SK-N-SH treated with all-trans-retinoic acid at 6 μM for 48 hours (cell line): ENCODE measurements around the gene ZHX3.

Experiments
- ATAC-seq: fragments of 200-7000 bp; cut with Tn5 transposase; 3 replicates; pipeline ENCODE4 v1.9.1; 2020; ENCODE audit warnings: mild to moderate bottlenecking, moderate library complexity
- ARNTL ChIP-seq: fragments of 450-650 bp; formaldehyde crosslinking; IDR thresholded peaks from 2 replicates; pipeline ENCODE4 v1.5.0; 2020; ENCODE audit warnings: low read depth, mild to moderate bottlenecking, moderate library complexity, borderline replicate concordance
- CREB5 ChIP-seq: fragments of 250-450 bp; sonication (Bioruptor Pico); IDR thresholded peaks from 2 replicates; pipeline ENCODE4 v1.5.1; 2020; ENCODE audit warnings: low read depth, mild to moderate bottlenecking, moderate library complexity
- CSDC2 ChIP-seq: fragments of 250-450 bp; sonication (Bioruptor Pico); IDR thresholded peaks from 2 replicates; pipeline ENCODE4 v1.5.0; 2020; ENCODE audit warnings: mild to moderate bottlenecking, moderate library complexity
- ESRRG ChIP-seq: fragments of 250-450 bp; sonication (Bioruptor Pico); IDR thresholded peaks from 2 replicates; pipeline ENCODE4 v1.6.1; 2021; ENCODE audit warnings: mild to moderate bottlenecking
- GLIS3 ChIP-seq: fragments of 250-450 bp; sonication (Bioruptor Pico); IDR thresholded peaks from 2 replicates; pipeline ENCODE4 v1.5.0; 2020; ENCODE audit warnings: mild to moderate bottlenecking, moderate library complexity
- ISL1 ChIP-seq: fragments of 250-450 bp; sonication (Bioruptor Pico); IDR thresholded peaks from 2 replicates; pipeline ENCODE4 v2.1.2; 2022; ENCODE audit warnings: mild to moderate bottlenecking, moderate library complexity
- OSR1 ChIP-seq: fragments of 250-450 bp; sonication (Bioruptor Pico); IDR thresholded peaks from 2 replicates; pipeline ENCODE4 v1.8.0; 2022; ENCODE audit warnings: moderate library complexity, mild to moderate bottlenecking, inconsistent platforms
- POU6F1 ChIP-seq: fragments of 250-450 bp; sonication (Bioruptor Pico); IDR thresholded peaks from 2 replicates; pipeline ENCODE4 v1.8.0; 2021; ENCODE audit warnings: low read depth, mild to moderate bottlenecking, moderate library complexity, borderline replicate concordance
- PPARA ChIP-seq: fragments of 250-450 bp; sonication (Bioruptor Pico); IDR thresholded peaks from 2 replicates; pipeline ENCODE4 v1.5.0; 2020; ENCODE audit warnings: mild to moderate bottlenecking, borderline replicate concordance
- RARB ChIP-seq: fragments of 250-450 bp; sonication (Bioruptor Pico); IDR thresholded peaks from 2 replicates; pipeline ENCODE4 v1.8.0; 2021; ENCODE audit warnings: mild to moderate bottlenecking, moderate library complexity
- SNAI2 ChIP-seq: fragments of 250-450 bp; sonication (Bioruptor Pico); IDR thresholded peaks from 2 replicates; pipeline ENCODE4 v1.5.0; 2020; ENCODE audit warnings: mild to moderate bottlenecking, moderate library complexity
- TCF4 ChIP-seq: fragments of 250-450 bp; sonication (Bioruptor Pico); IDR thresholded peaks from 2 replicates; pipeline ENCODE4 v1.8.0; 2021; ENCODE audit warnings: mild to moderate bottlenecking, moderate library complexity, borderline replicate concordance
- TOX ChIP-seq: fragments of 250-450 bp; sonication (Bioruptor Pico); IDR thresholded peaks from 2 replicates; pipeline ENCODE4 v1.8.0; 2021; ENCODE audit warnings: mild to moderate bottlenecking, moderate library complexity, borderline replicate concordance
- TSHZ2 ChIP-seq: fragments of 250-450 bp; sonication (Bioruptor Pico); IDR thresholded peaks from 2 replicates; pipeline ENCODE4 v1.5.0; 2020; ENCODE audit warnings: mild to moderate bottlenecking, moderate library complexity
- ZC3H10 ChIP-seq: fragments of 250-450 bp; sonication (Bioruptor Pico); IDR thresholded peaks from 2 replicates; pipeline ENCODE4 v1.5.1; 2021; ENCODE audit warnings: mild to moderate bottlenecking, moderate library complexity
- ZFP3 ChIP-seq: fragments of 250-450 bp; sonication (Bioruptor Pico); IDR thresholded peaks from 2 replicates; pipeline ENCODE4 v1.5.0; 2020; ENCODE audit warnings: mild to moderate bottlenecking, moderate library complexity
- ZFP30 ChIP-seq: fragments of 450-650 bp; formaldehyde crosslinking; IDR thresholded peaks from 2 replicates; pipeline ENCODE4 v1.5.0; 2022; ENCODE audit warnings: mild to moderate bottlenecking, moderate library complexity
- ZNF565 ChIP-seq: fragments of 450-650 bp; formaldehyde crosslinking; conservative IDR thresholded peaks from 2 replicates; pipeline ENCODE4 v1.5.0; 2020; ENCODE audit warnings: low read depth, mild to moderate bottlenecking, moderate library complexity
- ZNF70 ChIP-seq: fragments of 450-650 bp; formaldehyde crosslinking; IDR thresholded peaks from 2 replicates; pipeline ENCODE4 v1.5.0; 2020; ENCODE audit warnings: mild to moderate bottlenecking, moderate library complexity
- TF ChIP-seq, protein P1 (sequence below): fragments of 250-450 bp; sonication (Bioruptor Pico); IDR thresholded peaks from 2 replicates; pipeline ENCODE4 v1.5.1; 2021; ENCODE audit warnings: mild to moderate bottlenecking, moderate library complexity
- TF ChIP-seq, protein P2 (sequence below): fragments of 250-450 bp; sonication (Bioruptor Pico); IDR thresholded peaks from 2 replicates; pipeline ENCODE4 v1.8.0; 2020; ENCODE audit warnings: mild to moderate bottlenecking, moderate library complexity, borderline replicate concordance

Gene ZHX3

DNA sequence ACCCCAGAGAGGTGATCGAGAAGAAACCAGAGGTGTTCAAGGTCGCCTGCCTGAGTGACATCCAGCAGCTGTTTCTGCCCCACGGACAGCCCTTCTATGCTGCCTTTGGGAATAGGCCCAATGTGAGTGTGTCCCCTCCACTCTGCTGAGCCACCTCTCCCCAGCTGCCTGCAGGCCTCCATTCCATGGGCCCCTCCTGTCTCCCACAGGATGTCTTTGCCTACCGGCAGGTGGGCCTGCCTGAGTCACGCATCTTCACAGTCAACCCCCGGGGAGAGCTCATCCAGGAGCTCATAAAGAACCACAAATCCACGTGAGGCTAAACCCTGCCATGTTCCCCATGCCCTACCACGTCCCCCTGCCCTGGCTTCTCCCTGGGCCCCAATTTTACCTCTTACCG, 40.7 kb upstream of the ZHX3 start:
- no peak for TF ChIP-seq ARNTL (CRISPR knock-in tag)
- no peak for TF ChIP-seq CSDC2 (CRISPR knock-in tag)
- TF ChIP-seq ESRRG (CRISPR knock-in tag), result no peak
- no peak for TF ChIP-seq GLIS3 (CRISPR knock-in tag)
- TF ChIP-seq ZNF70 (CRISPR knock-in tag), result no peak
- no peak for TF ChIP-seq OSR1 (CRISPR knock-in tag)
- TF ChIP-seq, protein P1, sequence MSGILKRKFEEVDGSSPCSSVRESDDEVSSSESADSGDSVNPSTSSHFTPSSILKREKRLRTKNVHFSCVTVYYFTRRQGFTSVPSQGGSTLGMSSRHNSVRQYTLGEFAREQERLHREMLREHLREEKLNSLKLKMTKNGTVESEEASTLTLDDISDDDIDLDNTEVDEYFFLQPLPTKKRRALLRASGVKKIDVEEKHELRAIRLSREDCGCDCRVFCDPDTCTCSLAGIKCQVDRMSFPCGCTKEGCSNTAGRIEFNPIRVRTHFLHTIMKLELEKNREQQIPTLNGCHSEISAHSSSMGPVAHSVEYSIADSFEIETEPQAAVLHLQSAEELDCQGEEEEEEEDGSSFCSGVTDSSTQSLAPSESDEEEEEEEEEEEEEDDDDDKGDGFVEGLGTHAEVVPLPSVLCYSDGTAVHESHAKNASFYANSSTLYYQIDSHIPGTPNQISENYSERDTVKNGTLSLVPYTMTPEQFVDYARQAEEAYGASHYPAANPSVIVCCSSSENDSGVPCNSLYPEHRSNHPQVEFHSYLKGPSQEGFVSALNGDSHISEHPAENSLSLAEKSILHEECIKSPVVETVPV (CRISPR knock-in tag), result no peak
- TF ChIP-seq TSHZ2 (CRISPR knock-in tag), result no peak
- no peak for TF ChIP-seq ZFP30 (CRISPR knock-in tag)
- no peak for TF ChIP-seq TOX
- TF ChIP-seq SNAI2 (CRISPR knock-in tag), result no peak
- TF ChIP-seq ISL1, result no peak
- TF ChIP-seq RARB (CRISPR knock-in tag), result no peak
- no peak for TF ChIP-seq ZNF565 (CRISPR knock-in tag)
- TF ChIP-seq CREB5 (CRISPR knock-in tag), result no peak
- TF ChIP-seq ZC3H10 (CRISPR knock-in tag), result no peak
- TF ChIP-seq, all 23 proteins: peak for 0
- ATAC-seq, result no peak

DNA sequence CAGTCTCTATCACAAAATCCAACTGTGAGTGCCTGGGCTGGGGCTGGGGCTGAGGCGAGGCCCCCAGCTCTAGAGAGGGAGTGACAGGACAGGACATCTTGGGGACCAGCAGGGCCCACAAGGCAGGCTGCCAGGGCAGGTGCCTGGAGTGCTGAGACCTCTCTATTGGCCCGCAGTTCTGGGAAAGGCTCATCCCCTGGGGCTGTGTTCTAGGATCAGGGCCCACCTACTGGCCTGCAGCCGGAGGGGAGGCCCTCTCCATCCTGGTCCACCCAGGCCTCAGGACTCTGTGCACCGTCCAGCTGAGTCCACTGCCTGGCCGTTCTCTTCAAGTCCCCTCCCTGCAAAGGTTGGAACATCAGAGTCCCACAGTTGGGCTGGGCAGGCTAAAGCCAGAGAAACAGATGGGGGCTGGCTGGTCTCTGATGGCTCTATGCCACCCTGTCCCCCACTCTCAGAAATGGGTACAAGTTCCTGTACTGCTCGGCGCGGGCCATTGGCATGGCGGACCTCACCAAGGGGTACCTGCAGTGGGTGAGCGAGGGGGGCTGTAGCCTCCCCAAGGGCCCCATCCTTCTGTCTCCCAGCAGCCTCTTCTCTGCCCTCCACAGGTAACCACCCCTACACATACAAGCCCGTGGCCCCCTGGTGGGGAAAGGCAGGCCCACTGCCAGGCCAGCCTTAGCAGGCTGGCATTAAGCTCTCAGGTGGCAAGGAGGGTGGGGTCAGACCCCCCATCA, 40.1 kb upstream of the ZHX3 start:
- TF ChIP-seq POU6F1 (CRISPR knock-in tag) (no peak), OSR1 (CRISPR knock-in tag) (no peak), TSHZ2 (CRISPR knock-in tag) (no peak), ZFP3 (CRISPR knock-in tag) (no peak), PPARA (CRISPR knock-in tag) (no peak), ZC3H10 (CRISPR knock-in tag) (no peak), RARB (CRISPR knock-in tag) (no peak), ESRRG (CRISPR knock-in tag) (no peak), TCF4 (CRISPR knock-in tag) (no peak), ISL1 (no peak), TOX (no peak)
- TF ChIP-seq, protein P2, sequence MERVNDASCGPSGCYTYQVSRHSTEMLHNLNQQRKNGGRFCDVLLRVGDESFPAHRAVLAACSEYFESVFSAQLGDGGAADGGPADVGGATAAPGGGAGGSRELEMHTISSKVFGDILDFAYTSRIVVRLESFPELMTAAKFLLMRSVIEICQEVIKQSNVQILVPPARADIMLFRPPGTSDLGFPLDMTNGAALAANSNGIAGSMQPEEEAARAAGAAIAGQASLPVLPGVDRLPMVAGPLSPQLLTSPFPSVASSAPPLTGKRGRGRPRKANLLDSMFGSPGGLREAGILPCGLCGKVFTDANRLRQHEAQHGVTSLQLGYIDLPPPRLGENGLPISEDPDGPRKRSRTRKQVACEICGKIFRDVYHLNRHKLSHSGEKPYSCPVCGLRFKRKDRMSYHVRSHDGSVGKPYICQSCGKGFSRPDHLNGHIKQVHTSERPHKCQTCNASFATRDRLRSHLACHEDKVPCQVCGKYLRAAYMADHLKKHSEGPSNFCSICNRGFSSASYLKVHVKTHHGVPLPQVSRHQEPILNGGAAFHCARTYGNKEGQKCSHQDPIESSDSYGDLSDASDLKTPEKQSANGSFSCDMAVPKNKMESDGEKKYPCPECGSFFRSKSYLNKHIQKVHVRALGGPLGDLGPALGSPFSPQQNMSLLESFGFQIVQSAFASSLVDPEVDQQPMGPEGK (CRISPR knock-in tag), result no peak
- TF ChIP-seq, protein P1 (CRISPR knock-in tag), result no peak
- no peak for ATAC-seq
